HCT116 (cell line): ENCODE data around the gene GCSAM.

ENCODE experiments used
- EGR1 ChIP-seq: IDR thresholded peaks from 2 replicates; pipeline ENCODE4 v1.6.1; 2012; ENCODE audit warnings: low read depth
- TF ChIP-seq, protein P1 (sequence below), 3 experiments: fragments of 200-600 bp in 1 of 3; sonication (generic) in 1 of 3; IDR thresholded peaks in 2 of 3; conservative IDR thresholded peaks in 1 of 3; 2 replicates each; pipeline ENCODE4 v1.5.1; 2012 to 2017; ENCODE audit warnings: low read depth in 2 of 3, low read length in 2 of 3, antibody characterized with exemption in 1 of 3, borderline replicate concordance in 1 of 3, control low read depth in 1 of 3, mild to moderate bottlenecking in 1 of 3, mixed read lengths in 1 of 3, mixed run types in 1 of 3, moderate library complexity in 1 of 3; ENCODE audit not compliant: insufficient read depth in 1 of 3

DNA sequence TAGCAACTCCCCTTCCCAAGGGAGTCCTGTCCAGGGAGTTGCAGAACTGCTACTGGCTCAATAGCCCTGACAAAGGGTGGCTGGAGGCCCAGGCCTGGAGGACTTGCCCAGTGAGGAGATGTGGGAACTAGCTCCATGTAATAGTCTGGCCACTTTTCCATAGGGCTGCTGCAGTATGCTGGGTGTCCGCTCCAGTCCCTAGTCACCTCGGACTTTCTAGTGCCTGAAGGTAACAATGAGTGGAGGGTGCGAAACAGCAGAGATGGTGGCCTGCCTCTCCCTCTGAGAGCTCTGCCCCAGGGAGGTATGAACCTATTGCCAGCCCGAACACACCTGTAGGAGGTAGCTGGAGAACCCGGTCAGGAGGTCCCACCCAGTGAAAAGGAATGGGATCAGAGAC lies 42.0 kb upstream of the GCSAM start:
- no peak for TF ChIP-seq EGR1
- TF ChIP-seq, protein P1, sequence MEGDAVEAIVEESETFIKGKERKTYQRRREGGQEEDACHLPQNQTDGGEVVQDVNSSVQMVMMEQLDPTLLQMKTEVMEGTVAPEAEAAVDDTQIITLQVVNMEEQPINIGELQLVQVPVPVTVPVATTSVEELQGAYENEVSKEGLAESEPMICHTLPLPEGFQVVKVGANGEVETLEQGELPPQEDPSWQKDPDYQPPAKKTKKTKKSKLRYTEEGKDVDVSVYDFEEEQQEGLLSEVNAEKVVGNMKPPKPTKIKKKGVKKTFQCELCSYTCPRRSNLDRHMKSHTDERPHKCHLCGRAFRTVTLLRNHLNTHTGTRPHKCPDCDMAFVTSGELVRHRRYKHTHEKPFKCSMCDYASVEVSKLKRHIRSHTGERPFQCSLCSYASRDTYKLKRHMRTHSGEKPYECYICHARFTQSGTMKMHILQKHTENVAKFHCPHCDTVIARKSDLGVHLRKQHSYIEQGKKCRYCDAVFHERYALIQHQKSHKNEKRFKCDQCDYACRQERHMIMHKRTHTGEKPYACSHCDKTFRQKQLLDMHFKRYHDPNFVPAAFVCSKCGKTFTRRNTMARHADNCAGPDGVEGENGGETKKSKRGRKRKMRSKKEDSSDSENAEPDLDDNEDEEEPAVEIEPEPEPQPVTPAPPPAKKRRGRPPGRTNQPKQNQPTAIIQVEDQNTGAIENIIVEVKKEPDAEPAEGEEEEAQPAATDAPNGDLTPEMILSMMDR (IDR thresholded peaks at IDR 0.05 in 2 of 3, conservative IDR thresholded peaks at IDR 0.05 in 1 of 3; ENCODE audit: borderline replicate concordance in 1 of 3, insufficient read depth in 1 of 3, low read depth in 2 of 3, low read length in 2 of 3): no peak
